Activated T-cell treated with anti-CD3 and anti-CD28 coated beads for 1 hour (primary cell): Measurements from ENCODE around the gene NSUN2.

Experiments used
- DNase-seq: peaks from one replicate; pipeline ENCODE4 v3.0.0-alpha.2; 2020; ENCODE audit warnings: low read depth

The NSUN2 gene

GRCh38 chr5:6644794-6645241 lies 12.0 kb upstream of the NSUN2 start:
- DNase-seq = no peak

GRCh38 chr5:6642655-6643054 lies 9.8 kb upstream of the NSUN2 start:
- DNase-seq = no peak

GRCh38 chr5:6638236-6638635 lies 5.4 kb upstream of the NSUN2 start:
- no peak for DNase-seq

GRCh38 chr5:6637590-6637989 lies 4.7 kb upstream of the NSUN2 start:
- DNase-seq = no peak

GRCh38 chr5:6637022-6637421 lies 4.2 kb upstream of the NSUN2 start:
- DNase-seq = no peak

GRCh38 chr5:6636293-6636692 lies 3.4 kb upstream of the NSUN2 start:
- no peak for DNase-seq

GRCh38 chr5:6634788-6635430 lies 2.1 kb upstream of the NSUN2 start:
- DNase-seq = no peak

- no peak for DNase-seq
Observed at GRCh38 chr5:6634306-6634705, 1.5 kb upstream of the NSUN2 start.

GRCh38 chr5:6633469-6634245 lies 813 bp upstream of the NSUN2 start:
- no peak for DNase-seq

GRCh38 chr5:6632324-6632887 lies 438 bp downstream of the NSUN2 start:
- DNase-seq = no peak

- DNase-seq = no peak
Observed at GRCh38 chr5:6631441-6631840, 1.4 kb downstream of the NSUN2 start.

GRCh38 chr5:6626508-6626907 lies 6.3 kb downstream of the NSUN2 start:
- DNase-seq = no peak

- DNase-seq = no peak
Observed at GRCh38 chr5:6623941-6624340, 8.9 kb downstream of the NSUN2 start.

- no peak for DNase-seq
Observed at GRCh38 chr5:6623228-6623627, 9.6 kb downstream of the NSUN2 start.

- DNase-seq = no peak
Observed at GRCh38 chr5:6616632-6617031, 16.2 kb downstream of the NSUN2 start.

- DNase-seq = no peak
Observed at GRCh38 chr5:6615034-6615815, 17.6 kb downstream of the NSUN2 start.

- no peak for DNase-seq
Observed at GRCh38 chr5:6611334-6612256, 21.2 kb downstream of the NSUN2 start.

- DNase-seq = no peak
Observed at GRCh38 chr5:6608016-6608415, 24.8 kb downstream of the NSUN2 start.

GRCh38 chr5:6607559-6607936 lies 25.3 kb downstream of the NSUN2 start:
- DNase-seq = no peak

GRCh38 chr5:6606884-6607558 lies 25.8 kb downstream of the NSUN2 start:
- no peak for DNase-seq

- DNase-seq = no peak
Observed at GRCh38 chr5:6604946-6605345, 27.9 kb downstream of the NSUN2 start.
